Astrocyte of the cerebellum (primary cell): ENCODE measurements around the gene FSTL4.

Source experiments
- DNase-seq: peaks from one replicate; pipeline ENCODE4 v3.0.0-alpha.2; 2011; ENCODE audit warnings: low read depth
- H3K4me3 ChIP-seq: 2 replicates; pipeline ENCODE4 v1.5.1; 2011; ENCODE audit warnings: mild to moderate bottlenecking, low read depth, low read length, moderate library complexity
- CTCF ChIP-seq: IDR thresholded peaks from 2 replicates; pipeline ENCODE4 v1.5.1; 2012; ENCODE audit warnings: low read length, low read depth, moderate library complexity, mild to moderate bottlenecking; ENCODE audit errors: missing control alignments
- in situ Hi-C: cut with HindIII; loops from 2 replicates; pipeline ENCODE4 v1.10.0; 2017; ENCODE audit warnings: low sequenced_read_pairs

Gene FSTL4

DNA sequence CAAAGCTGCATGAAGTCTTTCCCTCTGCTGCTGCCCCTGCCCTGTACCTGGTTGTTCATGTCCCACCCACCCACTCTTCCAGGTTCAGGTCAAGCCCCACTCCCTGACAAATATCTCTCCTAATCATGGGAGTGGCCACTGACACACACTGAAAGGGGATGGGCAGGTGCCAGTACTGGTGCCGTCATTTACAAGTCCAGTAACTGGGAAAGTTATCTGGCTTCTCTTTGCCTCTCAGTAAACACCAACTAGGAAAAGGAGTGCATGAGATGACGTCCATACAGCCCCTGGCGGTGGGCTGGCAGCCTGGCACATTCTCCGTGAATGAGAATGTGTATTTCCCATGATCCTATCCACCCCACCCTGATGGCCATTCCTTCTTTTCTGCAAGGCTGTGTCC, 225.2 kb downstream of the FSTL4 start:
- in situ Hi-C loops = no loop called here
- no peak for DNase-seq
- no peak for TF ChIP-seq CTCF
- no peak overlapping the region for H3K4me3 ChIP-seq

DNA sequence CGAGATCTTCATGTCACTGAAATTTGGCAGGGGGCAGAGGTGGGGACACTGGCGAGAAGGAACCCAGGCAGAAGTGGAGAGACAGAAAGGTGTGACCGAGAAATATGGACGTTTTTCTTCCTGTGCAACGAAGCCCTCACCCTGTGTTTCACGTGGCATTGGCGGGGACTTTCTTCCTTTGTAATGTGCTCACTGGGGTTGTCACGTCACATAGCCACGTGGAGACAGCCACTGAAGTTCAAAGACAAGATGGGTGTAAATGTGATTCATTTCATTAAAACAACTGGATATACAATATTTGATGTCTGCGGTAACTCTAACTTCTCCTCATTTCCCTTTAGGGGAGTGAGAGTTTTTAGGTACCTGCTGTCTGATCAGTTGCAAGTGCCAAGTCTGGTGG, 225.7 kb downstream of the FSTL4 start:
- in situ Hi-C loops = no loop called here
- TF ChIP-seq CTCF = no peak
- no peak for DNase-seq
- H3K4me3 ChIP-seq = no peak overlapping the region

DNA sequence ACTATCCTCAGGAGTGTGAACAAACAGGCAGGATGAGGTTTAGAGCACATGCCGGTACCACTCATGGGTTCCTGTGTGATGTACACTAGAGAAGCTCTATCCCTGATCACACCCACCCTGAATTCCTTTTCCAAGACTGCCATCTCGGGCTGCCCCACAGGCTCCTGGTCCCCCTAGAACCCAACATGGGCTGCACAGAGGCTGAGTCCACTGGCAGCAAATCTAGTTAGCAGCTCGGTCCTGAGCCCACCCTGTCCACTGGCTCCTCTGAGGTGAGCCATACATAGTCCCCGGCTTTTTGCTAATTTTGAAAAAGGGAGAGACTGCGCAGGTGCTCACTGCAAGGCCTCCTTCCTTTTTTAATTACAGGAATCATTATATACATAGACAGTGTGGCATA, 227.0 kb downstream of the FSTL4 start:
- in situ Hi-C loops = no loop called here

GRCh38 chr5:133384903-133385302, 227.4 kb downstream of the FSTL4 start:
- no peak overlapping the region for H3K4me3 ChIP-seq
- DNase-seq = no peak
- TF ChIP-seq CTCF = no peak
- in situ Hi-C loops = no loop called here

More for the DNA sequence above, 227.0 kb downstream of the FSTL4 start:
- no peak for TF ChIP-seq CTCF
- H3K4me3 ChIP-seq = no peak overlapping the region
- no peak for DNase-seq

- in situ Hi-C loops = no loop called here
- DNase-seq = no peak
- no peak for TF ChIP-seq CTCF
- H3K4me3 ChIP-seq = no peak overlapping the region
Measured at GRCh38 chr5:133384120-133384855, 228.1 kb downstream of the FSTL4 start.

DNA sequence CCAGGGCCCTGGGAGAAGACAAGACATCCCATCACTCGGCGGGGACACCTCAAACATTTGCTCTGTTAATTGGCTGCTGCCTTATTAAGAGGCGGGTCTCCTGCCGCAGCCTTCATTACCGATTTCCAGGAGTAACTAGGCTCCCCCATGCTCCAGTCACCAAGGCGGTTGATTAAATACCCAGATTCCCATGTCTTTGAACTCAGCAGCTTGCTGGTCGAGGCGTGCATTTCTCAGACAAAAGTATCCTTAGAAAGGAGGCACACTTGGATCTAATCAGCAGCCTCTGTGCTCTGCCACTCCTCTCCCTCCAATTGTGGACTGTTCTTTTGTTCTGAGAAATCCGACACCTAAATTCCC, 228.8 kb downstream of the FSTL4 start:
- TF ChIP-seq CTCF = no peak
- in situ Hi-C loops = no loop called here
- no peak overlapping the region for H3K4me3 ChIP-seq
- DNase-seq = no peak
